GM04504 (cell line): ENCODE results near the gene TNFAIP3.

Experiments
- DNase-seq: peaks from one replicate; pipeline ENCODE4 v3.0.0-alpha.2; 2012; ENCODE audit warnings: low read depth

The TNFAIP3 gene

GRCh38 chr6:137901454-137901853, 34.4 kb downstream of the TNFAIP3 start:
- no peak for DNase-seq

- DNase-seq, result no peak
Measured at GRCh38 chr6:137902699-137903098, 35.6 kb downstream of the TNFAIP3 start.

- DNase-seq, result no peak
Measured at GRCh38 chr6:137903274-137903932, 36.3 kb downstream of the TNFAIP3 start.

- no peak for DNase-seq
Measured at GRCh38 chr6:137903933-137904821, 37.1 kb downstream of the TNFAIP3 start.

GRCh38 chr6:137904822-137905617, 38.0 kb downstream of the TNFAIP3 start:
- no peak for DNase-seq

GRCh38 chr6:137906020-137906472, 39.0 kb downstream of the TNFAIP3 start:
- DNase-seq, result no peak

GRCh38 chr6:137907170-137907569, 40.1 kb downstream of the TNFAIP3 start:
- no peak for DNase-seq

GRCh38 chr6:137909533-137909932, 42.5 kb downstream of the TNFAIP3 start:
- no peak for DNase-seq

GRCh38 chr6:137910424-137910834, 43.4 kb downstream of the TNFAIP3 start:
- no peak for DNase-seq

- no peak for DNase-seq
Measured at GRCh38 chr6:137910843-137911456, 43.9 kb downstream of the TNFAIP3 start.

- DNase-seq, result no peak
Measured at GRCh38 chr6:137911675-137912191, 44.7 kb downstream of the TNFAIP3 start.

- DNase-seq, result no peak
Measured at GRCh38 chr6:137912813-137913212, 45.8 kb downstream of the TNFAIP3 start.

GRCh38 chr6:137913434-137913833, 46.4 kb downstream of the TNFAIP3 start:
- DNase-seq, result no peak

GRCh38 chr6:137913996-137914529, 47.0 kb downstream of the TNFAIP3 start:
- no peak for DNase-seq

- no peak for DNase-seq
Measured at GRCh38 chr6:137914530-137915193, 47.6 kb downstream of the TNFAIP3 start.

- no peak for DNase-seq
Measured at GRCh38 chr6:137915790-137916189, 48.7 kb downstream of the TNFAIP3 start.

GRCh38 chr6:137917551-137918325, 50.7 kb downstream of the TNFAIP3 start:
- no peak for DNase-seq

- DNase-seq, result no peak
Measured at GRCh38 chr6:137919502-137919823, 52.4 kb downstream of the TNFAIP3 start.

- DNase-seq, result no peak
Measured at GRCh38 chr6:137919837-137920730, 53.0 kb downstream of the TNFAIP3 start.
